GM12878 (cell line): ENCODE measurements around the gene MACF1. TPM values are rescaled to one million over a fixed set of nuclear protein-coding genes. Genes with fewer than 3 reads are reported as not detected.

Source experiments
- ATAC-seq: fragments of 200-7000 bp; cut with Tn5 transposase; 3 replicates; pipeline ENCODE4 v1.9.1; 2020; ENCODE audit warnings: mild to moderate bottlenecking, moderate library complexity
- BruUV-seq: library from RNA; stranded (reverse); fragments of 400-500 nt; replicated peaks from 2 replicates; lab custom pipeline; 2021; lab: Mats Ljungman, UMichigan
- CTCF ChIA-PET: fragments of 300-600 bp; sonication (Branson Sonifier 250); formaldehyde crosslinking; extraction: SDS; loops from one replicate; lab custom pipeline; 2021; ENCODE audit warnings: inconsistent platforms; lab: Yijun Ruan, JAX
- POLR2A ChIA-PET: fragments of 350-600 bp; formaldehyde crosslinking; extraction: SDS; loops from one replicate; lab custom pipeline; 2021; ENCODE audit warnings: inconsistent platforms; lab: Charles Lee
- RAD21 ChIA-PET: fragments of 300-600 bp; sonication (Branson Sonifier 250); formaldehyde crosslinking; loops from one replicate; lab custom pipeline; 2023; ENCODE audit warnings: antibody characterized with exemption; ENCODE audit not compliant: unreplicated experiment; lab: Charles Lee
- SMC1A ChIA-PET: fragments of 300-600 bp; sonication (Branson Sonifier 250); formaldehyde crosslinking; loops from one replicate; lab custom pipeline; 2023; ENCODE audit not compliant: unreplicated experiment, uncharacterized antibody; lab: Charles Lee
- DNase-seq: peaks from one replicate; pipeline ENCODE4 v3.0.0-alpha.2; 2011; ENCODE audit warnings: low read depth, low spot score
- FAIRE-seq: peaks from 3 replicates; lab custom pipeline; 2011; peaks lifted over from hg19 to GRCh38; lab: Jason Lieb, UNC
- H2AFZ ChIP-seq: 2 replicates; pipeline ENCODE4 v1.6.0; 2011; ENCODE audit warnings: low read depth, low read length, control low read depth; ENCODE audit not compliant: control insufficient read depth
- H3K27ac ChIP-seq: 2 replicates; pipeline ENCODE4 v1.5.1; 2011; ENCODE audit warnings: control low read depth; ENCODE audit not compliant: control insufficient read depth, insufficient read depth
- H3K27me3 ChIP-seq, 2 experiments: replicated peaks in 1 of 2; 2 replicates each; pipeline versions ENCODE4 v1.6.0 to v1.6.1; 2011; ENCODE audit warnings: low read length in 1 of 2; ENCODE audit not compliant: control insufficient read depth in 2 of 2, insufficient read depth in 2 of 2
- H3K36me3 ChIP-seq, 2 experiments: 2 replicates each; pipeline ENCODE4 v1.5.1; 2011; ENCODE audit warnings: low read length in 1 of 2; ENCODE audit not compliant: control insufficient read depth in 2 of 2, insufficient read depth in 2 of 2
- H3K4me1 ChIP-seq: 2 replicates; pipeline ENCODE4 v1.6.1; 2011; ENCODE audit warnings: mild to moderate bottlenecking, low read length, moderate library complexity, mixed read lengths; ENCODE audit not compliant: control insufficient read depth, insufficient read depth
- H3K4me2 ChIP-seq: 2 replicates; pipeline ENCODE4 v1.6.0; 2011; ENCODE audit warnings: control low read depth; ENCODE audit not compliant: control insufficient read depth, insufficient read depth
- H3K4me3 ChIP-seq: fragments of 200-600 bp; sonication (generic); 2 replicates; pipeline ENCODE4 v1.5.1; 2016
- H3K79me2 ChIP-seq: 2 replicates; pipeline ENCODE4 v1.6.0; 2011; ENCODE audit warnings: low read length; ENCODE audit not compliant: control insufficient read depth, insufficient read depth
- H3K9ac ChIP-seq: 2 replicates; pipeline ENCODE4 v1.8.0; 2011; ENCODE audit warnings: low read length, control low read depth, mixed read lengths; ENCODE audit not compliant: control insufficient read depth, insufficient read depth
- H3K9me3 ChIP-seq: replicated peaks from 3 replicates; pipeline ENCODE4 v1.5.1; 2011; ENCODE audit warnings: mild to moderate bottlenecking, low read length; ENCODE audit not compliant: control insufficient read depth, insufficient read depth
- H4K20me1 ChIP-seq: 2 replicates; pipeline ENCODE4 v1.6.0; 2011; ENCODE audit not compliant: control insufficient read depth, insufficient read depth
- ATF3 ChIP-seq: IDR thresholded peaks from 2 replicates; pipeline ENCODE4 v1.6.1; 2011; ENCODE audit warnings: low read depth, mild to moderate bottlenecking, low read length, moderate library complexity, borderline replicate concordance; ENCODE audit errors: extremely low read depth
- BCL3 ChIP-seq: IDR thresholded peaks from 2 replicates; pipeline ENCODE4 v1.6.1; 2011; ENCODE audit warnings: borderline replicate concordance, low read depth, mild to moderate bottlenecking, moderate library complexity, low read length; ENCODE audit not compliant: insufficient read depth, poor library complexity, severe bottlenecking
- CREM ChIP-seq: IDR thresholded peaks from 2 replicates; pipeline ENCODE4 v1.6.1; 2014; ENCODE audit warnings: antibody characterized with exemption, low read depth
- EED ChIP-seq: sonication (generic); IDR thresholded peaks from 2 replicates; pipeline ENCODE4 v1.6.1; 2016; ENCODE audit warnings: antibody characterized with exemption, low read depth
- EZH2 ChIP-seq: IDR thresholded peaks from 2 replicates; pipeline ENCODE4 v1.6.1; 2012; ENCODE audit warnings: low read depth, mild to moderate bottlenecking, control low read depth, inconsistent platforms, low read length, borderline replicate concordance; ENCODE audit not compliant: control insufficient read depth
- NRF1 ChIP-seq: conservative IDR thresholded peaks from 2 replicates; pipeline ENCODE4 v1.6.1; 2011; ENCODE audit warnings: mild to moderate bottlenecking, low read depth, low read length, improper control_type of control experiment
- SIN3A ChIP-seq: IDR thresholded peaks from 2 replicates; pipeline ENCODE4 v1.6.1; 2012; ENCODE audit warnings: low read depth, low read length, improper control_type of control experiment
- SRF ChIP-seq, 2 experiments: IDR thresholded peaks; 2 replicates each; pipeline ENCODE4 v1.6.1; 2011; ENCODE audit warnings: low read depth in 2 of 2, low read length in 2 of 2, mild to moderate bottlenecking in 1 of 2, moderate library complexity in 1 of 2
- TBL1XR1 ChIP-seq: IDR thresholded peaks from 2 replicates; pipeline ENCODE4 v1.6.1; 2012; ENCODE audit warnings: low read depth, low read length, improper control_type of control experiment
- ZNF592 ChIP-seq: fragments of 450-650 bp; IDR thresholded peaks from 2 replicates; pipeline ENCODE4 v1.6.1; 2017; ENCODE audit warnings: mild to moderate bottlenecking, moderate library complexity
- ZNF687 ChIP-seq: fragments of 450-650 bp; IDR thresholded peaks from 2 replicates; pipeline ENCODE4 v1.6.1; 2017; ENCODE audit warnings: mild to moderate bottlenecking, moderate library complexity
- WGBS: methylation state at CpG from one replicate; pipeline ENCODE4 v1.1.6; 2016; ENCODE audit warnings: low lambda C conversion rate; ENCODE audit not compliant: insufficient replicate concordance, insufficient coverage; ENCODE audit errors: missing lambda C conversion rate; 5-methylcytosine and 5-hydroxymethylcytosine counted together
- in situ Hi-C: fragments of 300-500 bp; cut with MboI; formaldehyde crosslinking; loops from 9 replicates; pipeline ENCODE4 v1.14.3; 2018; ENCODE audit warnings: mixed read lengths
- intact Hi-C: fragments of 100-400 bp; cut with micrococcal nuclease; formaldehyde crosslinking; loops from one replicate; pipeline ENCODE4 v1.14.2; 2022; ENCODE audit not compliant: unreplicated experiment
- polyA plus RNA-seq, 11 experiments: library from polyadenylated mRNA; depleted of rRNA in 4 of 11; unstranded in 6 of 11; stranded (reverse) in 5 of 11; fragments of >200 nt; fragmentation: Nextera tagmentation in 4 of 11; fragmentation: Illumina TruSeq in 1 of 11; extraction: Ambion mirVana in 4 of 11; extraction: Trizol in 1 of 11; gene quantifications; 1 replicate in 1 of 11; 2 replicates in 10 of 11; pipeline versions ENCODE4 v1.2.1 to v1.2.3, GENCODE V29; 2011 to 2016; ENCODE audit warnings: inconsistent platforms in 2 of 11, missing spikeins in 2 of 11, low read depth in 1 of 11
- total RNA-seq, 4 experiments: library from RNA; depleted of rRNA in 3 of 4; stranded (reverse); fragments of >200 nt in 3 of 4; fragmentation: Illumina TruSeq in 1 of 4; extraction: Trizol in 1 of 4; gene quantifications; 2 replicates each; pipeline versions ENCODE4 v1.2.1 to v1.2.3, GENCODE V29; 2013 to 2021

MACF1 gene
- total and polyA plus RNA-seq, 10 of the 15 experiments (the other 5 are each of a cell fraction or from before 2014, with no cell fraction given): 15.5 to 201 (median 76.9) TPM

- FAIRE-seq (no peak), ATAC-seq (no peak), DNase-seq (no peak)
- Histone ChIP-seq H4K20me1 (no peaks in the 10 kb centered on the region), H3K9me3 (no peaks in the 10 kb centered on the region), H3K27me3 (no peaks in the 10 kb centered on the region), H2AFZ (no peak overlapping the region), H3K27ac (no peak overlapping the region), H3K4me1 (no peaks in the 10 kb centered on the region), H3K9ac (no peak overlapping the region), H3K79me2 (0 out of 2 replicates have a peak, but pooled peaks cover under 1% of the 10 kb centered on the region), H3K36me3 (peaks cover 18 to 36% of the 10 kb centered on the region in 2 experiments), H3K4me3 (no peak overlapping the region), H3K4me2 (no peak overlapping the region)
- ChIA-PET CTCF (interaction anchor here (0.6 to 0.7 kb wide), 2 partner anchors 28 to 195 kb away, joined by 4 to 6 read pairs; no protein-coding TSS in a partner anchor), RAD21 (no interaction called here), SMC1A (interaction anchor here (0.6 to 1.0 kb wide), 2 partner anchors 88 to 286 kb away, joined by 3 to 4 read pairs; no protein-coding TSS in a partner anchor), POLR2A (no interaction called here)
- intact Hi-C loops (no loop called here), in situ Hi-C loops (no loop called here)
- BruUV-seq: no TSS peak
- WGBS: 77% methylated on average over 16 of the region's 16 CpGs
- TF ChIP-seq TBL1XR1: no peak
- TF ChIP-seq ZNF687: no peak
- TF ChIP-seq CREM: no peak
- no peak for TF ChIP-seq SIN3A
- no peak for TF ChIP-seq SRF (IDR thresholded peaks at IDR 0.05; ENCODE audit: low read depth in 2 of 2, low read length in 2 of 2)
- TF ChIP-seq NRF1: no peak
- no peak for TF ChIP-seq ATF3
- TF ChIP-seq EED: no peak
- no peak for TF ChIP-seq BCL3
- no peak for TF ChIP-seq ZNF592
- no peak for TF ChIP-seq EZH2
Observed at GRCh38 chr1:39385067-39385988, 180.8 kb downstream of the MACF1 start.
